H9 (cell line): ENCODE results near the gene SAMD15. TPM values are rescaled to one million over a fixed set of nuclear protein-coding genes. Genes with fewer than 3 reads are reported as not detected.

Experiments
- DNase-seq: peaks from one replicate; pipeline ENCODE4 v3.0.0-alpha.2; 2017
- H2AFZ ChIP-seq: one replicate; pipeline ENCODE4 v1.6.1; 2013; ENCODE audit warnings: mild to moderate bottlenecking, low read length, control low read depth, moderate library complexity
- H2AK5ac ChIP-seq: 2 replicates; pipeline ENCODE4 v1.6.1; 2013; ENCODE audit warnings: low read length, control low read depth, mixed read lengths; ENCODE audit not compliant: insufficient read length
- H2BK120ac ChIP-seq: one replicate; pipeline ENCODE4 v1.6.1; 2013; ENCODE audit warnings: low read depth, mild to moderate bottlenecking, low read length, control low read depth, inconsistent platforms; ENCODE audit not compliant: poor library complexity, severe bottlenecking
- H2BK12ac ChIP-seq: 2 replicates; pipeline ENCODE4 v1.6.1; 2013; ENCODE audit warnings: low read length, control low read depth, mixed read lengths, low read depth; ENCODE audit not compliant: insufficient read length
- H2BK15ac ChIP-seq: 2 replicates; pipeline ENCODE4 v1.6.1; 2013; ENCODE audit warnings: low read depth, low read length, control low read depth
- H2BK20ac ChIP-seq: one replicate; pipeline ENCODE4 v1.6.1; 2013; ENCODE audit warnings: low read depth, mild to moderate bottlenecking, low read length, control low read depth, inconsistent platforms; ENCODE audit not compliant: poor library complexity, severe bottlenecking
- H2BK5ac ChIP-seq: 2 replicates; pipeline ENCODE4 v1.6.1; 2013; ENCODE audit warnings: low read length, control low read depth, mixed read lengths; ENCODE audit not compliant: insufficient read length
- H3K14ac ChIP-seq: 2 replicates; pipeline ENCODE4 v1.6.1; 2013; ENCODE audit warnings: low read length, control low read depth; ENCODE audit not compliant: insufficient read depth
- H3K18ac ChIP-seq: 2 replicates; pipeline ENCODE4 v1.6.1; 2013; ENCODE audit warnings: low read depth, mild to moderate bottlenecking, mixed read lengths, low read length, control low read depth; ENCODE audit not compliant: insufficient read length
- H3K23ac ChIP-seq: 2 replicates; pipeline ENCODE4 v1.6.1; 2013; ENCODE audit warnings: low read length, control low read depth, mixed read lengths, low read depth; ENCODE audit not compliant: insufficient read length
- H3K23me2 ChIP-seq: 2 replicates; pipeline ENCODE4 v1.6.1; 2013; ENCODE audit warnings: low read depth, mild to moderate bottlenecking, mixed read lengths, low read length, control low read depth; ENCODE audit not compliant: insufficient read length, poor library complexity, severe bottlenecking
- H3K27ac ChIP-seq: 2 replicates; pipeline ENCODE4 v1.5.1; 2013; ENCODE audit warnings: low read length, control low read depth, mixed read lengths, low read depth; ENCODE audit not compliant: insufficient read length
- H3K27me3 ChIP-seq: 2 replicates; pipeline ENCODE4 v1.6.1; 2013; ENCODE audit warnings: low read length, control low read depth, inconsistent platforms; ENCODE audit not compliant: insufficient read depth
- H3K4ac ChIP-seq: 2 replicates; pipeline ENCODE4 v1.6.1; 2013; ENCODE audit warnings: low read depth, mild to moderate bottlenecking, control low read depth, inconsistent platforms, low read length, moderate library complexity
- H3K4me1 ChIP-seq: 2 replicates; pipeline ENCODE4 v1.6.1; 2013; ENCODE audit warnings: low read length, control low read depth, inconsistent platforms; ENCODE audit not compliant: insufficient read depth
- H3K4me2 ChIP-seq: 2 replicates; pipeline ENCODE4 v1.6.1; 2013; ENCODE audit warnings: low read length, control low read depth, mixed read lengths; ENCODE audit not compliant: insufficient read length, insufficient read depth
- H3K56ac ChIP-seq: 2 replicates; pipeline ENCODE4 v1.6.1; 2013; ENCODE audit warnings: low read depth, mild to moderate bottlenecking, mixed read lengths, low read length, control low read depth; ENCODE audit not compliant: insufficient read length
- H3K79me1 ChIP-seq: 2 replicates; pipeline ENCODE4 v1.6.1; 2013; ENCODE audit warnings: low read depth, mild to moderate bottlenecking, moderate library complexity, low read length, control low read depth, inconsistent platforms; ENCODE audit not compliant: insufficient read depth, poor library complexity, severe bottlenecking
- H3K79me2 ChIP-seq: 2 replicates; pipeline ENCODE4 v1.6.1; 2013; ENCODE audit warnings: low read length, control low read depth, inconsistent platforms; ENCODE audit not compliant: insufficient read depth
- H3K9ac ChIP-seq: 2 replicates; pipeline ENCODE4 v1.6.1; 2013; ENCODE audit warnings: low read length, control low read depth, mixed read lengths; ENCODE audit not compliant: insufficient read length; ENCODE audit errors: extremely low read depth
- H3K9me3 ChIP-seq: one replicate; pipeline ENCODE4 v1.6.1; 2013; ENCODE audit warnings: low read depth, low read length, inconsistent platforms; ENCODE audit not compliant: control insufficient read depth
- H3T11ph ChIP-seq: one replicate; pipeline ENCODE4 v1.6.1; 2013; ENCODE audit warnings: mild to moderate bottlenecking, low read length, control low read depth, inconsistent platforms
- H4K20me1 ChIP-seq: one replicate; pipeline ENCODE4 v1.6.1; 2013; ENCODE audit not compliant: control insufficient read depth, insufficient read length, insufficient read depth
- H4K5ac ChIP-seq: 2 replicates; pipeline ENCODE4 v1.6.1; 2013; ENCODE audit warnings: low read depth, mild to moderate bottlenecking, mixed read lengths, low read length, control low read depth; ENCODE audit not compliant: insufficient read length
- H4K8ac ChIP-seq: replicated peaks from 2 replicates; pipeline ENCODE4 v1.6.1; 2013; ENCODE audit warnings: low read length, control low read depth, mixed read lengths, low read depth; ENCODE audit not compliant: insufficient read length
- H4K91ac ChIP-seq: 2 replicates; pipeline ENCODE4 v1.6.1; 2013; ENCODE audit warnings: low read depth, mild to moderate bottlenecking, moderate library complexity, mixed read lengths, low read length, control low read depth; ENCODE audit not compliant: insufficient read length
- H3K27ac Mint-ChIP-seq, 3 experiments: 2 replicates in 2 of 3; 3 replicates in 1 of 3; pipeline ENCODE4 v1.8.0; 2020 to 2021; ENCODE audit warnings: mixed read lengths in 3 of 3, mild to moderate bottlenecking in 1 of 3, moderate library complexity in 1 of 3
- H3K27me3 Mint-ChIP-seq: 2 replicates; pipeline ENCODE4 v1.8.0; 2021; ENCODE audit warnings: low read depth, mild to moderate bottlenecking, moderate library complexity, mixed read lengths
- H3K36me3 Mint-ChIP-seq, 3 experiments: 2 replicates in 2 of 3; 3 replicates in 1 of 3; pipeline ENCODE4 v1.8.0; 2020 to 2021; ENCODE audit warnings: low read depth in 3 of 3, mixed read lengths in 3 of 3; ENCODE audit not compliant: insufficient read depth in 1 of 3
- H3K4me1 Mint-ChIP-seq, 2 experiments: 2 replicates each; pipeline ENCODE4 v1.8.0; 2020; ENCODE audit warnings: mixed read lengths in 2 of 2
- H3K4me3 Mint-ChIP-seq, 2 experiments: 2 replicates in 1 of 2; 3 replicates in 1 of 2; pipeline ENCODE4 v1.8.0; 2020 to 2021; ENCODE audit warnings: mild to moderate bottlenecking in 2 of 2, mixed read lengths in 2 of 2, moderate library complexity in 1 of 2
- H3K9me3 Mint-ChIP-seq, 2 experiments: 2 replicates in 1 of 2; 3 replicates in 1 of 2; pipeline ENCODE4 v1.8.0; 2020; ENCODE audit warnings: mild to moderate bottlenecking in 2 of 2, mixed read lengths in 2 of 2, moderate library complexity in 1 of 2
- WGBS: extraction: QIAGEN DNeasy Blood & Tissue Kit; methylation state at CpG from one replicate; pipeline ENCODE4 v1.1.7; 2013; ENCODE audit warnings: missing lambda C conversion rate, low lambda C conversion rate, mixed read lengths; ENCODE audit not compliant: insufficient read length; ENCODE audit errors: extremely low coverage; 5-methylcytosine and 5-hydroxymethylcytosine counted together
- total RNA-seq: library from RNA; stranded (reverse); gene quantifications from 2 replicates; pipeline ENCODE4 v1.2.1, GENCODE V29; 2021
- TF ChIP-seq, protein P1 (sequence below): fragments of 200-600 bp; sonication (generic); conservative IDR thresholded peaks from 3 replicates; pipeline ENCODE4 v1.8.0; 2021; ENCODE audit warnings: antibody characterized with exemption, mild to moderate bottlenecking

Gene SAMD15
- total RNA-seq, 1 experiment from 2014 or later = 1.1 TPM

DNA sequence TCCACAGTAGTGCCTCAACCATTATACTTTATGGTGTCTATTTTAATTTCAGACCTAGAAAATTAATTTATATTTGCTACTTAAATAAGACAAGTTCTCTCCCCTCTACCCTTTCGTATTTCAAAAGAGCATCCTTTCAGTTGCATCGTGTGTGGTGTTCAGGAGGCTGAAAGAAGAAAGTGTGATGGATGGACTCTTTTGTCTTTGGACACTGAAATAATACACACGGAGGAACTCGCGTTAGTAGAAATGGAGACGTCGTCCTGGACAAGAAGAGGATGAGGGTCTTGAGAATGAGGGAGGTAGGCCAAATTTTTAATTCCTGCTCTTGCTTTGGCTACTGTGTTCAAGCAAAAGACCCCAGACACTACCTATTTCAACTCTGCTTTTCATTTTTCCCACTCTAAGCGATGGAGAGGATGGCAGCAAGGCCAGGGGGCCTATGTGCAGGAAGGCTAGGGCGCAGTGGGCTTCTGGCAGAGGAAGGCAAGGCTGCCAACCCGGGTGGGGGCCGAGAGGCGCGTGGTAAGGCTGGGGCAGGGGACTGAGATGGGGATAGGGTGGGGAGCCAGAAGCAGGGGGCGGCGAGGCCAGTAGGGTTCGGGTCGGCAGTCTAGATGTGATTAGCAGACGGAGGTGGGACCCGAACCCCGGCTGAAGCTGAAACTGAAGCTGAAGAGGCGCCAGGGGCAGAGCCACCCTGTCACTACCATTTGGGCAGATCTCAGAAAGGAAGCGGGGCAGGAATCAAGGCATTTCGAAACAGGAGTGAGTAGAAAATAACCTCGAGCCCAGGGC lies 1.0 kb upstream of the SAMD15 start:
- Histone ChIP-seq H3K79me1 (no peaks in the 10 kb centered on the region), H3K14ac (0 out of 2 replicates have a peak overlapping the region, but pooled peaks have one; percentile 20), H2BK12ac (no peak overlapping the region), H3K4me1 (peaks cover 4% of the 10 kb centered on the region; the same call in 1 of the 2 replicates), H2BK15ac (no peak overlapping the region), H4K91ac (no peak overlapping the region), H2BK20ac (no peak overlapping the region), H3K27me3 (no peaks in the 10 kb centered on the region), H3K4ac (no peak overlapping the region), H3K4me2 (peak overlapping the region; percentile 98), H2AFZ (peak overlapping the region; percentile 46), H2BK5ac (no peak overlapping the region), H3K79me2 (no peaks in the 10 kb centered on the region), H3K9ac (peak overlapping the region; percentile 62), H2BK120ac (no peak overlapping the region), H4K8ac (no peak overlapping the region), H4K5ac (no peak overlapping the region), H3K27ac (no peak overlapping the region), H3K23me2 (peaks cover 13% of the 10 kb centered on the region), H4K20me1 (no peaks in the 10 kb centered on the region), H3K9me3 (no peaks in the 10 kb centered on the region), H3K18ac (no peak overlapping the region), H3K23ac (no peak overlapping the region), H3T11ph (no peak overlapping the region), H2AK5ac (no peak overlapping the region), H3K56ac (no peak overlapping the region)
- no CpG with 5 or more reads among the region's 24 CpGs for WGBS
- Mint-ChIP-seq H3K4me1 (peaks cover 7 to 8% of the 10 kb centered on the region in 2 experiments), H3K27me3 (peaks cover 2% of the 10 kb centered on the region), H3K27ac (peak overlapping the region in 2 of 3 experiments; percentile 38 to 54; a peak in 2 of 7 replicates), H3K9me3 (no peaks in the 10 kb centered on the region), H3K36me3 (no peaks in the 10 kb centered on the region), H3K4me3 (peak overlapping the region; percentile 81 to 93; a peak in 4 of 5 replicates)
- TF ChIP-seq, protein P1, sequence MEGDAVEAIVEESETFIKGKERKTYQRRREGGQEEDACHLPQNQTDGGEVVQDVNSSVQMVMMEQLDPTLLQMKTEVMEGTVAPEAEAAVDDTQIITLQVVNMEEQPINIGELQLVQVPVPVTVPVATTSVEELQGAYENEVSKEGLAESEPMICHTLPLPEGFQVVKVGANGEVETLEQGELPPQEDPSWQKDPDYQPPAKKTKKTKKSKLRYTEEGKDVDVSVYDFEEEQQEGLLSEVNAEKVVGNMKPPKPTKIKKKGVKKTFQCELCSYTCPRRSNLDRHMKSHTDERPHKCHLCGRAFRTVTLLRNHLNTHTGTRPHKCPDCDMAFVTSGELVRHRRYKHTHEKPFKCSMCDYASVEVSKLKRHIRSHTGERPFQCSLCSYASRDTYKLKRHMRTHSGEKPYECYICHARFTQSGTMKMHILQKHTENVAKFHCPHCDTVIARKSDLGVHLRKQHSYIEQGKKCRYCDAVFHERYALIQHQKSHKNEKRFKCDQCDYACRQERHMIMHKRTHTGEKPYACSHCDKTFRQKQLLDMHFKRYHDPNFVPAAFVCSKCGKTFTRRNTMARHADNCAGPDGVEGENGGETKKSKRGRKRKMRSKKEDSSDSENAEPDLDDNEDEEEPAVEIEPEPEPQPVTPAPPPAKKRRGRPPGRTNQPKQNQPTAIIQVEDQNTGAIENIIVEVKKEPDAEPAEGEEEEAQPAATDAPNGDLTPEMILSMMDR = no peak
- peak; percentile 41 for DNase-seq
